HG03457 (cell line): Measurements from ENCODE around the gene INSM1.

Source experiments
- ATAC-seq: cut with Tn5 transposase; IDR thresholded peaks from one replicate; pipeline ENCODE4 v1.9.1; 2021; ENCODE audit warnings: moderate number of reproducible peaks; ENCODE audit not compliant: unreplicated experiment

INSM1 gene

GRCh38 chr20:20391766-20392165, 23.9 kb downstream of the INSM1 start:
- ATAC-seq = no peak

DNA sequence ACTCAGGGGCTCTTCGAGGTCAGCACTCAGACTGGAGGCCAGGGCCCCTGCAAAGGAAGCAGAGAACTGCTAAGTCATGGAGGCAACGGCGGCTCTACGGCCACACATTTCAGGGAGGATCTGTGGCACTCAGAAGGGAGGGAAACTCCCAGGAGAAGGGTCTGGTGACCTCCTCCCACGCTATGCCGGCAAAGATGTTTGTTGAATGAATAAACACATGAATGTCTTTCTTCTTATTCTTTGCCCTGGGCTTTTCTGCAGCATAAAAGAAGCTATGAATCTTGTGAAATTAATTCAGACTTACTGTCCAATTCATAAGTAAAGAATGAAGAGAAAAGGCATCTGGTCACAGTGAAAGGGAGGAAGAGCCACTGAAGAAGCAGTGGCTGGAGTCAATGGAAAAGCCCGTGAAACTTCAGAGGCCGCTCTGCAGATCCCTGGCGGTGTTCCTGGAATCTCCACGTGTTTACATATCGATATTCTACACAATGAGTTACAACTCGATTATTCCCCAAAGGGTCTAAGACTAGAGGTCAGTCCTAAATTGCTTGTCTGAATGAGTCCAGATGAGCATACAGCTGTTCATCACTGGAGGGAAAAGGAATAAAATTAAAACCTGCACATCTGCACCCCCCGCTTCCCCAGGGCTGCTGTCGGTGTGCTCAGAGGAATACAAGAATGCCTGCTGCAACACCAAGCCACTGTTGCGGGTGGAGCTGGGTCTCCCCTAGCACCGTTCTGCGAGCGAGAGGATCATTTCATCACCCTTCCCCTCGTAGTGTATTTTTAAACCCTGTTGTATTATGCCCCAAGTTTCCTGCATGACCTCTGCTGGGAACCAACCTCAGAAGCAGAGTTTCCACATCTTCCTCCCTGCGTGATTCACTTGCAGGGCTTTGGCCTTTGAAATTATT, 25.6 kb downstream of the INSM1 start:
- ATAC-seq = no peak

DNA sequence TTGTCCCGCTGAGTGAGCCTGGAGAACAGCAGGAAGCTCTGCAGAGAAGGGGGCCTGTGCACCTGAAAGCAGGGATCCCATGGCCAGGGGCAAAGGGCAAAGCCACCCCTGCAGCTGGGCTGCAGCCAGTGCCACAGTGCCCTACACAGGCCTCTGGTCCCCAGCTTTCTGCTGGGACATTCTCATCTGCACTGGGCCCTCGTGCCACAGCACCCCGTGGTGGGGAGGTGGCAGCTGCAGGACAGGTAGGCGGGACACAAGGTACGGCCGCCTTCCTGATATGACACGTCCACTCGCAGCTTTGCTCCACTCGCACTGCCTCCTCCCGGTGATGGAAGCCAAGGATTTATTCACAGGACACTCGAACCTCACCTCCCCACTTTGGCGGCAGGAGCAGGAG, 27.2 kb downstream of the INSM1 start:
- ATAC-seq = no peak

DNA sequence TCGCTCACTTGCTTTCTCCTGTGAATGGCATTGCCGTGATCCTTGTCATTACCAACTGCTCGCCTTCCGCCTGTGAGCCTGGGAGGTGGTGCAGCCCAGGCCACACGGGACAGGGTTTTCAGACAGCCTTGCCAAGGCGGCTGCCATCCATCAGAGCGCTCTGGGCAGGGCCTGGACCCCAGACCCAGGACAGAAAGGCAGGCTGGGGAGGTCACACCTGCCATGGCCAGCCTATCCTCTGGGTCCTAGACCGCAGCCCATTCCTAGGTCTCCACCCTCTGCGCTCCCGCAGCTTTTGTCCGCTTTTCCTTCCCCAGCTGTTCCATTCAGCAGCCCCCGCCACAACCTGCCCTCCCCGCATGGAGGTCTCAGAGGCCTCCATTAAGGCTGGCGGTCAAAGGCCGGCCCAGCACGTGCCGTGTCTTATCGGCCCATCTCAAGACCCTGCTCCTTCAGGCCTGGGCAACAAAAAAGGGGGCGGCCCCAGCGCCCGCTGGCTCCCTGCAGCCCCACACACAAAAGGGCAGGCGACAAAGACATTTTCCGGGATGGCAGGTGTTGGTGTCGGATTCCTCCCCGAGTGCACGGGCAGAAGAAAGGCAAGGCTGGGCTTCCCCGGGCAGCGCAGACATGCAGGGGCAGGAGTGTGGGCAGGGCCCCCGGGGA, 28.1 kb downstream of the INSM1 start:
- no peak for ATAC-seq

GRCh38 chr20:20396794-20397193, 28.9 kb downstream of the INSM1 start:
- ATAC-seq = no peak

DNA sequence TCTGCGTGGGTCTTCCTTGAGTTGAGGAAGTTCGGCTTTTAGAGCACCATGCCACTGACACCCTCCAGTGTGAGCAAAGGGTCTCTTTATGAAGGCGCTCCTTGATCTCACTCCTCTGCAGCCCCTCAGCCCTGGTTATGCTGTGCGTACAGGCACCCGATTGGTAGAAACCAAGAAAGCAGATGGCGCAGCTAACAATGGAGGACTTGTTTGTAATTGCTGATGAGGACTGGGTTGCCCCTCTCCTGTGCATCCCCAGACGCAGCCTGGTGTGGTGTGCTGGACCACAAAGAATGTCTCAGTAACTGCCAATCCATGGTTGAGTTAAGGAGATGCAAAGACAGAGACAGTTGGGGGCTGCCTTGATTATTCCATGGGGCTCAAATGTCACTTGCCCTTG, 30.2 kb downstream of the INSM1 start:
- no peak for ATAC-seq

DNA sequence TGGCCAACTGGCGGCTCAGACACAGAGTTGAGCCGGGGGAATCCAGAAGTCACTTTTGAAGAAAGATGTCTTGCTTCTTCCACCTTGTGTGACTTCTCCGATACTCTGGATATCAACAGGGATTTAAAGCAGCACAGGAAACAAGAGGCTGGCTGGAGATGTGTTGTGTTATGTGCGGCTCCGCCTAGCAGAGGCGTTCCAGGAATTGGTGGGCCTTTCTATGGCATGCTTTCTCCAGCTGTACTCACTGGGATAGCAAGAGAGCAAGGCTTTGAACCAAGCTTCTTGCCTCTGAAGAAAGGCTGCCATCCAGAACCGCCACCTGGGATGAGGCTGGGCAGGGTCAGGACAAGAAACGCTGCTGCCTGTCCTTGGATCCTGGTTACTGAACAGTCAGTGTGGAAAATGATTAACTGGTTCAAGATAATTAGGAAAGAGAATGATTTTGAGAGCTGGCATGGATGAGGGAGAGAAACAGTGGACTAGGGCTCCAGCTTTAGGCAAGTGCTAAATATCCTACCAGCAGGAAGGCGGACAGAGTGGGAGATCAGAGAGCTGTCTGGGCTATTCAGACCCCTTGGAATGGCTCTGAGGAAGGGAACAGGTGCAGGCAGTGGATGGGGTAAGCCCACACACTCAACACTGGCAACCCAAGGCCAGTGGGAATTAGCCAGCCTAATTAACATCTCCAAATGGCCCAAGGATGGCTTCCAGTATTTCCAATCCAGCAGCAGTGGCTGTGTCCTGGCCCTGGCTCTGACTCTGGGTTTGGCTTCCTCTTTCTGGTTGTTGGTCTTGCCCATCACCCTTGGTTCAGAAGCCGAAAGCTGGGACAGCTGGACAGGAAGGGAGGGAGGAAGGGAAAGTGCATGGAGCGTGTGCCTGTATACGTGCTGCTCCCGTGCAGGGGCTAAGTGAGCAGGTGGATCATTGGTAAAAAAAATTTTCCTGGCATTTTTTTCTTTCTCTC, 31.9 kb downstream of the INSM1 start:
- no peak for ATAC-seq

GRCh38 chr20:20401991-20402390, 34.1 kb downstream of the INSM1 start:
- ATAC-seq = no peak

DNA sequence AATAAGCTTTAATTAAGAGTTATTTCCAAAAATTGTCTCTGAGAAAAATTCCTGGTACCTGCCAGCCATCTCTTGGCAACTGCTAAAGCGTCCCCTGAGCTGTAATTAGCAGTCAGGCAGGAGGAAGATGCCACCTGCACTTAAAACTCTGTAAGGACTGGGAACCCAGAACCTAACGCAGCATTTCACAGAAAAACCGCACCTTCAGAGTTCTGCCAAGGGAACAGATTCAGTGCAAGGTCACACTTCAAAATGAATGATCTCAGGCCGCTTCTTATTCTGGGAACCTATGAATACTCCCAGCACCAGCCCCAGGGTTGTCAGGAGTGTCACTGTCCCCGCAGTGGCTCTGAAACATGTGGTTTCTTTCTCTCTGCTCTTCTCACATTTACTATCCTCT, 36.7 kb downstream of the INSM1 start:
- no peak for ATAC-seq

- no peak for ATAC-seq
These were observed 37.7 kb downstream of the INSM1 start for GRCh38 chr20:20405623-20406022.

DNA sequence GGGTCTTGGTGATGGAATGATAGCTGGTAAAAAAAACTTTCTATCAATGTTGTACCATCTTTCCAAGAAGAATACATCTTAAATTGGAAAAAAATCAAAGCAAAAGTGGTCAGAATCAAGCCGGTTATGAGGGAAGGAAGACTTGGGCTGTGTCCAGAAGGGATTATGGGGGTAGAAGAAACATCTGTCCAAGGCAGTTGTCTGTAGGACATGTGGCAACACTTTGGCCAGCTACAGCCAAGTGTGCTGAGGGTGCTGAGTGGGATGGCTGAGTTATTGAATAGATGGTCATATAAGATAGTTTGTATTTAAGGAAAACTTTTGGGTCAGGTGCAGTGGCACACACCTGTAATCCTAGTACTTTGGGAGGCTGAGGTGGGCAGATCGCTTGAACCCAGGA, 38.4 kb downstream of the INSM1 start:
- ATAC-seq = no peak

- ATAC-seq = no peak
These were observed 40.2 kb downstream of the INSM1 start for GRCh38 chr20:20407891-20408805.

GRCh38 chr20:20409331-20409730, 41.4 kb downstream of the INSM1 start:
- no peak for ATAC-seq

DNA sequence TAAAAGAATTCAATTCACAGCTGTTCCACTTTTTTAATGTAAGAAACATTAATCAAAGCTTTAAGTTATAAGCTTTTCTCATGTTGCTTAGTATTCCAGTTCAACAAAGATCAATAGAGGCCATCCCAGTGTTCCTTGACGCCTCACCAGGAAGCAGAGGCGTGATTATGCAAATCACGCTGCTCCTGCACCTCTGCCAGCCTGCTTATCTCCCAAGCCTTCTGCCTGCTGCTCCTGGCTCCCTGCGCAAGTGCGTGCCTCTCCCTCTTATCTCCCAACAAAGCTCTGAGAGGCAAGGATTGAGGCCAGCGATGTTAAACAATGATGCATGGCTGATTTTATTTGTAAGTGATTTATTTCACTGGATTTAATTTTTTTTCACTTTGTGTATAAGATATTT, 42.8 kb downstream of the INSM1 start:
- no peak for ATAC-seq

- no peak for ATAC-seq
These were observed 43.5 kb downstream of the INSM1 start for GRCh38 chr20:20411402-20411801.

DNA sequence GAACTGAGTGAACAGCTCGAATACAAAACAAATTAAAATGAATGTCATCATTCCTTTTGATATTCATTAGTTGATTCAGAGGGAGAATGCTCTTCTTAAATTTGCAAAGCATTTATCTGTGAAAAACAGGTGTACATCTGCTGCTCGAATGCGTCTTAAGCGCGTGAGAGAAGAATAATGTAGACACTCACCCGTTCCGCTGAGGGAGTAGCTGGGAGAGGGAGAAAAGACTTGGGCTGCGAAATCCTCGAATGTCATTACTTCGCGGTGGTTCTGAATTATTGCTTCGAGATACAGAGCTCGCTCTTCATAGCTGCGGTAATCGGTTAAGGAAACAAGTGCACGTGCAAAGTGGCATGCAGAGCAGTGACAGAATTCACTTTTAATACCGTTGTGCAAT, 43.9 kb downstream of the INSM1 start:
- ATAC-seq = no peak

DNA sequence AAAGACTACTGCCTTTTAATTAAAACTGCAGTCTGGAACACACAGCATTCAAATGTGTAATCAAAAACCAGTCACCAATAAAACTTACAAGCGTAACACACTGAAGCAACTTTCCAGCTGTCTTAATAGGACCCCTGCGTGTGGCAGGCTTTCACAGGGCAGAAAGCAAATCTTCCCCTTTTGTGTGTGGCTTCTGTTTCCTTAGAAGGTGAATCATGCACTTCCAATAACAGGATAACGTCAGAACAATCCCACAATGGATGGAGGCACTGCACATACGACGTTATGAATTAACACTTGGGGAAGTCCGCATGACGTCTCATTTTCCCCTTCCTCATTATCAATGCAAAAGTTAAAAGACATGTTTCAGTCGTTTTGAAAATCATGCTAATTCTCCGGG, 44.8 kb downstream of the INSM1 start:
- no peak for ATAC-seq

DNA sequence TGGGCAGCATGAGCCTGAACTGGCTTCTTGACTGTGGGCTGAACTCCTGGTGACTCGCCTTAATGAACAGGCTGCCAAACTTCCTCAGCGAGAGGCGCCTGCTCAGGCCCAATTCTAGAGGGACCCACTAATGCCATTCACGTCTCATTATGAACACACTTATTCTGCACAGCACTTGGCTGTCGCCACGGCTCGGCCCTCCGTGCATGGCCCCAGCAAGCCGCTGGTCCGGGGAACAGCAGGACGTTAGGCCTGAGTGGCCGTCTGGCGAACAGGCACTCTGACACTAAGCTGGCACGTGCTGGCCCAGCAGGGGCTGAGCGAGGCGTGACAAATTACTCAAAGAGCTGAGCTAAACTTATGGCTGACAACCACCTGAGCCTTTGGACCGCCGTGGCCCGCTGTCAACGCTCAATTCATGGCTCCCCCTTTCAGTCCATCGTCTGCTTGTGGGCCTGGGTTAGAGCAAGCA, 45.9 kb downstream of the INSM1 start:
- no peak for ATAC-seq

DNA sequence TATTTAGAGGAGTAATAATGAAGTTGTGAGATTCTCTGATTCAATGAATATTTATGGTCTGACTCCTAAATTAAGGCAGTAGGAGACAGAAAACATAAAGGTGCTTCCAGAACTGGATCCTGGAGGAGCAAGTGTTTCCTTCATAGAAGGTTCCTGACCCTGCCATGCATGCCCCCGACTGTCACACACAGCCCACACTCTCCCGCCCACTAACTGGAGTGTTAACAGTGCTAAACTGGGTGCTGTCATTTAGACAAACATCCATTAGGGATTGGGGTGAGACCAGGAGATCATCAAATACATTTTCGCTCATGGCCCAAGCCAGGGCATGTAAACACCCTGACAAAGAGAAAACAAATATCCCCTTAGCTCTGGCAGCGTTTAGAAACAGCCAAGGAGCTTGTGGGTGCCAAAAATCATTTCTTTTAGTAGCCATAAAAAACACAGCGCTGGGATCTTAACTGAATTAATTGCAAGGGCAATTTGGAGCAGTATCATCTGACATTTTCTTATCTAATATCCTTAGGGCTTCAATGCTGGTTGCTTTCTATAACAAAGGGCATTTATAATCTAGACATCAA, 46.8 kb downstream of the INSM1 start:
- ATAC-seq = no peak

DNA sequence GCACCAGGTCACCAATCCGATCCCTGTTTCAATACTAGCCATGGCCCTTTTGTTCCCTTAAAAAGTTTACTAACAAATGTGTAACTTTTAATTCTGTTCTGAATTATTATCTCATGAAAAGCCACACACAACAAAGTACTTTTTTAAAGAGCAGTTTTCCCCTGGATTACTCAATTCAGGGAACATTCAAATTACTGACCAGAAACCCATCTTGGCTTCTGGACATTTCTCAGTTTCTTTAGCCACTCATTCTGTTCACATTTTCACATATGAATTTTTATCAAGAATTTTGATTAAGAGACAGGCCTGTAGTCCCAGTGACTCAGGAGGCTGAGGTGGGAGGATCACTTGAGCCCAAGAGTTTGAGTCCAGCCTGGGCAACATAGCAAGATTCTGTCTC, 47.4 kb downstream of the INSM1 start:
- no peak for ATAC-seq
